Kidney capillary endothelial cell (primary cell): Measurements from ENCODE around the gene FCF1.
A peak's percentile ranks its signal among the peaks of the same experiment; 100 is the strongest.
"Not testable (repeated sequence)": the region's sequence is repeated elsewhere in the genome, so short reads cannot be mapped to it uniquely, and the experiment has no call there.

Experiments used
- DNase-seq: peaks from one replicate; pipeline ENCODE4 v3.0.0-alpha.2; 2018; ENCODE audit warnings: low spot score

Gene FCF1

GRCh38 chr14:74702293-74702692, 10.7 kb upstream of the FCF1 start:
- DNase-seq = no peak

- DNase-seq = no peak
Measured at GRCh38 chr14:74703043-74703442, 9.9 kb upstream of the FCF1 start.

GRCh38 chr14:74704656-74705055, 8.3 kb upstream of the FCF1 start:
- no peak for DNase-seq

GRCh38 chr14:74705613-74706500, 7.1 kb upstream of the FCF1 start:
- DNase-seq = no peak

GRCh38 chr14:74710480-74710879, 2.5 kb upstream of the FCF1 start:
- DNase-seq = no peak

GRCh38 chr14:74711651-74712050, 1.3 kb upstream of the FCF1 start:
- DNase-seq = no peak

GRCh38 chr14:74713395-74713735, 421 bp downstream of the FCF1 start:
- DNase-seq = no peak

- no peak for DNase-seq
Measured at GRCh38 chr14:74720526-74720925, 7.6 kb downstream of the FCF1 start.

- DNase-seq = no peak
Measured at GRCh38 chr14:74723134-74723533, 10.2 kb downstream of the FCF1 start.

GRCh38 chr14:74732387-74732786, 19.4 kb downstream of the FCF1 start:
- no peak for DNase-seq

GRCh38 chr14:74733221-74733620, 20.3 kb downstream of the FCF1 start:
- DNase-seq = no peak

GRCh38 chr14:74735125-74735524, 22.2 kb downstream of the FCF1 start:
- DNase-seq = no peak

- no peak for DNase-seq
Measured at GRCh38 chr14:74737753-74738325, 24.9 kb downstream of the FCF1 start.

- no peak for DNase-seq
Measured at GRCh38 chr14:74739293-74740030, 26.5 kb downstream of the FCF1 start.

- DNase-seq = no peak
Measured at GRCh38 chr14:74747237-74747636, 34.3 kb downstream of the FCF1 start.

GRCh38 chr14:74754157-74754556, 41.2 kb downstream of the FCF1 start:
- no peak for DNase-seq

- DNase-seq = no peak
Measured at GRCh38 chr14:74754899-74755298, 42.0 kb downstream of the FCF1 start.

- no peak for DNase-seq
Measured at GRCh38 chr14:74756326-74756725, 43.4 kb downstream of the FCF1 start.

- DNase-seq = not testable (repeated sequence)
Measured at GRCh38 chr14:74758505-74758904, 45.6 kb downstream of the FCF1 start.

GRCh38 chr14:74762917-74763802, 50.2 kb downstream of the FCF1 start, which contains the start of gene YLPM1:
Gene YLPM1, plus strand, starts transcription at chr14:74763316. Its CDS starts 174 bp downstream, at chr14:74763490.
- peak; percentile 93 for DNase-seq

- DNase-seq = peak; percentile 13
Measured at GRCh38 chr14:74763803-74764531, 51.0 kb downstream of the FCF1 start.
